ENCODE results near the gene SIK2. TPM values are rescaled to one million over a fixed set of nuclear protein-coding genes. Genes with fewer than 3 reads are reported as not detected.

SIK2 gene
- total RNA-seq, 4 donors from 2014 or later = 20.7 to 35.0 (median 26.8) TPM

GRCh38 chr11:111570796-111571195 lies 31.5 kb upstream of the SIK2 start:
- no peak for DNase-seq
- H3K27me3 ChIP-seq = no peaks in the 10 kb centered on the region
- H3K4me1 ChIP-seq = peaks cover 5 to 6% of the 10 kb centered on the region in 2 donors
- no peak overlapping the region for H3K4me3 ChIP-seq (replicated peaks in 1 of 3)
- TF ChIP-seq POLR2A (IDR thresholded peaks at IDR 0.05) = no peak
- TF ChIP-seq, protein P1, sequence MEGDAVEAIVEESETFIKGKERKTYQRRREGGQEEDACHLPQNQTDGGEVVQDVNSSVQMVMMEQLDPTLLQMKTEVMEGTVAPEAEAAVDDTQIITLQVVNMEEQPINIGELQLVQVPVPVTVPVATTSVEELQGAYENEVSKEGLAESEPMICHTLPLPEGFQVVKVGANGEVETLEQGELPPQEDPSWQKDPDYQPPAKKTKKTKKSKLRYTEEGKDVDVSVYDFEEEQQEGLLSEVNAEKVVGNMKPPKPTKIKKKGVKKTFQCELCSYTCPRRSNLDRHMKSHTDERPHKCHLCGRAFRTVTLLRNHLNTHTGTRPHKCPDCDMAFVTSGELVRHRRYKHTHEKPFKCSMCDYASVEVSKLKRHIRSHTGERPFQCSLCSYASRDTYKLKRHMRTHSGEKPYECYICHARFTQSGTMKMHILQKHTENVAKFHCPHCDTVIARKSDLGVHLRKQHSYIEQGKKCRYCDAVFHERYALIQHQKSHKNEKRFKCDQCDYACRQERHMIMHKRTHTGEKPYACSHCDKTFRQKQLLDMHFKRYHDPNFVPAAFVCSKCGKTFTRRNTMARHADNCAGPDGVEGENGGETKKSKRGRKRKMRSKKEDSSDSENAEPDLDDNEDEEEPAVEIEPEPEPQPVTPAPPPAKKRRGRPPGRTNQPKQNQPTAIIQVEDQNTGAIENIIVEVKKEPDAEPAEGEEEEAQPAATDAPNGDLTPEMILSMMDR (IDR thresholded peaks at IDR 0.05) = no peak
- H3K27ac ChIP-seq = no peak overlapping the region
- intact Hi-C loops (cut with DNase I) = no loop called here
- no peaks in the 10 kb centered on the region for H3K9me3 ChIP-seq
- no peaks in the 10 kb centered on the region for H3K36me3 ChIP-seq
- 64 to 77% methylated on average over 6 of the region's 6 CpGs for WGBS, 2 donors

DNA sequence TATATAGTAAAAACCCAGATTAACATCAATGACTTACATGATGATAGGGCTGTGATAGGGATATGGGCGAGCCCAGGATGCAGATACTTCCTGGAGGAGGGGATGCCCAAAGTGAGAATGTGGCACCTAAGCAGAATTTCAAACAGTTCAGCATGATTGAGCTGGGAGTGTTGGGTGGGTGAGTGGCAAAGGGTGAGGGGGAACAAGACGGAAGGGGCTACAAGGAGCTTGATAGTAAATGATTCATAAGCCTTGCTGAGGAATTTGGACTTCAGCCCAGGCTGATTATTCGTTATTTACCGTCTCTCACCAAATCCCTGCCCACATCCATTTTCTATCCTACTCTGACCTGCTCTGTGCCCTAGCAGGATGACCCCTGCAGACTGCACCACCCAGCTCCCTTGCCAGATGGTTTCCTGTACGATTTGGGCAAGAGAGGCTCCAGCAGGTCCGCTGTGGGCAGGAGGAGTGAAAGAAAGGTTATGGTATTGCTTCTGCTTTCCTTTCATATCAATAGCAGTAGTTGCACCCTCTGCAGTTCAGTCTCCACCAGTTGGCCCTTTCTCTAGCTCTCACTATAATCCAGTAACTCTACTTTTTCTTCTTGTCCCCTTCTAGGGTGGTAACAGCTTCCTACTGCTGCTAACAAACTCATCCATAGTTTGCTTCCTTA lies 30.3 kb upstream of the SIK2 start:
- Histone ChIP-seq H3K27ac (no peak overlapping the region), H3K4me1 (peaks cover 5 to 6% of the 10 kb centered on the region in 2 donors), H3K27me3 (no peaks in the 10 kb centered on the region), H3K9me3 (no peaks in the 10 kb centered on the region), H3K36me3 (no peaks in the 10 kb centered on the region), H3K4me3 (replicated peaks in 1 of 3) (no peak overlapping the region)
- WGBS, 2 donors = 66 to 76% methylated on average over 6 of the region's 6 CpGs
- TF ChIP-seq, protein P1 (IDR thresholded peaks at IDR 0.05) = no peak
- TF ChIP-seq POLR2A (IDR thresholded peaks at IDR 0.05) = no peak
- no peak for DNase-seq
- intact Hi-C loops (cut with DNase I) = no loop called here

DNA sequence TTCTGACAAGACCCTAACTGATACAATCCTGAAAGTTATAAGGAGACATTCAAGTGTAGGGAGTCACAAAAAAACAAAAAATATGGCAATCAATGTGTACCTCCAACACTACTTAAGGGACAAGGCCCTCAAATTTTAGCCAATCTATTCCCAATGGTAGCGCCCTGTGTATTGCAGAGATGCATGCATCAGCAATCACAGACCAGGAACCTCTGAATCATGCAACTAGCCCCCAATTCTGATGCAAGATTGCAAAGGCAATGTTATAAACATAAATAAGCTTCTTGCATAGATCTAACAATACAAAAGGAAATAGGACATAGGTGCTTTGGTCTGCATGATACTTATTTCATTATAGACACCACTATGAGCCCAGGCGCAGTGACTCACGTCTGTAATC lies 29.7 kb upstream of the SIK2 start:
- Histone ChIP-seq H3K4me3 (replicated peaks in 1 of 3) (no peak overlapping the region), H3K9me3 (no peaks in the 10 kb centered on the region), H3K27me3 (no peaks in the 10 kb centered on the region), H3K4me1 (peaks cover 5 to 6% of the 10 kb centered on the region in 2 donors), H3K27ac (no peak overlapping the region), H3K36me3 (no peaks in the 10 kb centered on the region)
- DNase-seq = no peak
- intact Hi-C loops (cut with DNase I) = no loop called here
- no peak for TF ChIP-seq POLR2A (IDR thresholded peaks at IDR 0.05)
- WGBS, 2 donors = 95 to 99% methylated on average over 3 of the region's 3 CpGs

- no peaks in the 10 kb centered on the region for H3K9me3 ChIP-seq
- H3K4me3 ChIP-seq (replicated peaks in 1 of 3) = no peak overlapping the region
Observed at GRCh38 chr11:111573821-111574249, 28.4 kb upstream of the SIK2 start.

GRCh38 chr11:111574373-111575225 lies 27.6 kb upstream of the SIK2 start:
- Histone ChIP-seq H3K4me1 (peaks cover 5 to 6% of the 10 kb centered on the region in 2 donors), H3K4me3 (replicated peaks in 1 of 3) (no peak overlapping the region), H3K27ac (no peak overlapping the region), H3K27me3 (no peaks in the 10 kb centered on the region), H3K36me3 (no peaks in the 10 kb centered on the region), H3K9me3 (no peaks in the 10 kb centered on the region)
- no peak for TF ChIP-seq POLR2A (IDR thresholded peaks at IDR 0.05)
- TF ChIP-seq, protein P1 (IDR thresholded peaks at IDR 0.05) = no peak
- no peak for DNase-seq
- intact Hi-C loops (cut with DNase I) = no loop called here
- WGBS, 2 donors = 36 to 37% methylated on average over 7 of the region's 7 CpGs

More at GRCh38 chr11:111573821-111574249, 28.4 kb upstream of the SIK2 start:
- DNase-seq = no peak
- 70% methylated on average over 4 of the region's 4 CpGs for WGBS, 2 donors
- no peaks in the 10 kb centered on the region for H3K36me3 ChIP-seq
- H3K27ac ChIP-seq = no peak overlapping the region
- intact Hi-C loops (cut with DNase I) = no loop called here
- no peaks in the 10 kb centered on the region for H3K27me3 ChIP-seq
- no peak for TF ChIP-seq POLR2A (IDR thresholded peaks at IDR 0.05)
- TF ChIP-seq, protein P1 (IDR thresholded peaks at IDR 0.05) = no peak
- H3K4me1 ChIP-seq = peaks cover 5 to 6% of the 10 kb centered on the region in 2 donors

All from thyroid gland (tissue), 4 donors.